Prostate gland (tissue), 2 donors: ENCODE results near the gene NUP210. TPM values are rescaled to one million over a fixed set of nuclear protein-coding genes. Genes with fewer than 3 reads are reported as not detected.

Experiments
- DNase-seq: peaks from one replicate; pipeline ENCODE4 v3.0.0-alpha.2; 2019; ENCODE audit warnings: low spot score
- H3K27ac ChIP-seq, 2 donors: fragments of 200-600 bp; sonication (generic); 2 replicates each; pipeline ENCODE4 v1.5.1; 2017 to 2019
- H3K27me3 ChIP-seq: fragments of 200-600 bp; sonication (generic); replicated peaks from 2 replicates; pipeline ENCODE4 v1.5.1; 2019; ENCODE audit not compliant: insufficient read depth
- H3K36me3 ChIP-seq, 2 donors: fragments of 200-600 bp; sonication (generic); 1 replicate in 1 of 2; 2 replicates in 1 of 2; pipeline versions ENCODE4 v1.5.1 to v1.8.1; 2017 to 2019
- H3K4me1 ChIP-seq: fragments of 200-600 bp; sonication (generic); replicated peaks from 2 replicates; pipeline ENCODE4 v1.5.1; 2019
- H3K4me3 ChIP-seq, 2 donors: fragments of 200-600 bp; sonication (generic); 2 replicates each; pipeline ENCODE4 v1.5.1; 2017 to 2019
- H3K9me3 ChIP-seq: fragments of 200-600 bp; sonication (generic); 2 replicates; pipeline ENCODE4 v1.5.1; 2017
- POLR2A ChIP-seq: fragments of 450-650 bp; IDR thresholded peaks from one replicate; pipeline ENCODE4 v1.6.1; 2016; ENCODE audit warnings: antibody characterized with exemption, mild to moderate bottlenecking
- POLR2AphosphoS5 ChIP-seq: sonication (generic); formaldehyde crosslinking; IDR thresholded peaks from one replicate; pipeline ENCODE4 v1.6.1; 2017; ENCODE audit warnings: antibody characterized with exemption
- WGBS: methylation state at CpG from one replicate; pipeline ENCODE4 v1.1.5; 2018; 5-methylcytosine and 5-hydroxymethylcytosine counted together
- intact Hi-C: fragments of 100-400 bp; cut with DNase I; formaldehyde crosslinking; loops from one replicate; pipeline ENCODE4 v1.14.2; 2022
- total RNA-seq, 2 donors: library from RNA; depleted of rRNA; stranded (reverse); fragments of >200 nt; gene quantifications; one replicate each; pipeline ENCODE4 v1.1.0, GENCODE V29; 2016
- TF ChIP-seq, protein P1 (sequence below), 4 experiments: fragments of 200-600 bp in 2 of 4; fragments of 450-650 bp in 2 of 4; sonication (generic) in 2 of 4; IDR thresholded peaks; 1 replicate in 3 of 4; 2 replicates in 1 of 4; pipeline ENCODE4 v1.5.1; 2016 to 2019; ENCODE audit warnings: antibody characterized with exemption in 4 of 4, mild to moderate bottlenecking in 2 of 4, moderate library complexity in 2 of 4

NUP210 gene
- total RNA-seq, 2 donors from 2014 or later = 10.6 to 31.2 TPM

DNA sequence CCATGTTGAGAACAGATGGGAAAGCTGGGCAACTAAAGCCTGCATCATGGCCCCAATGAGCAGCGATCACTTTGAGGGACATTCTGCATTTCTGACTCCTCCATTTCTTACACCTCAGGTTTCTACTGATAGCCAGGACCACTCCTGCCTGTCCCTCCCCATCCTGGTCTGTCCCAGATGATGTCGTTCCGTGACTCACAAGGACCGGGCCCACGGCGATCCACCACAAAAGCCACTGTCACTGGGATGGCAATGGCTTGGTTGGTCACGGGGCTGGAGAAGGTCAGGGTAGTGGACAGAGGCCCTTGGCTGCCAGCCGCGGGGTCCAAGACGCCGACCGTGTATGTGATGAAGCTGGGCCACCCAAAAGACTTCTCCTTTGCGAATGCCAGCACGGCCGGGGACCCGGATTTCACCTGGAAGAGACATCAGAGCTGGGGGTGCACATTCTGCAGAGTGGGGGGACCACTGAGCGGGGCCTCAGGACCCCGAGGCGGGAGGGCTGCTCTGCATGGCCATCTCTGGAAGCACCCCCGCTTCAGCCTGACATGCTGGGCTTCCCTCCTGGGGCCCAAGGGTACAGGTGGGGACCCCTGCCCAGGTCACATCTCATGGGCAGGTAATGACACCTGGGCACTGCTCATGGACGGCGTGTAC lies 100.4 kb downstream of the NUP210 start:
- DNase-seq = no peak
- Histone ChIP-seq H3K36me3 (no peaks in the 10 kb centered on the region), H3K4me1 (no peaks in the 10 kb centered on the region), H3K4me3 (no peak overlapping the region), H3K27ac (no peak overlapping the region), H3K27me3 (no peaks in the 10 kb centered on the region), H3K9me3 (no peaks in the 10 kb centered on the region)
- no peak for TF ChIP-seq POLR2AphosphoS5
- no peak for TF ChIP-seq POLR2A
- TF ChIP-seq, protein P1, sequence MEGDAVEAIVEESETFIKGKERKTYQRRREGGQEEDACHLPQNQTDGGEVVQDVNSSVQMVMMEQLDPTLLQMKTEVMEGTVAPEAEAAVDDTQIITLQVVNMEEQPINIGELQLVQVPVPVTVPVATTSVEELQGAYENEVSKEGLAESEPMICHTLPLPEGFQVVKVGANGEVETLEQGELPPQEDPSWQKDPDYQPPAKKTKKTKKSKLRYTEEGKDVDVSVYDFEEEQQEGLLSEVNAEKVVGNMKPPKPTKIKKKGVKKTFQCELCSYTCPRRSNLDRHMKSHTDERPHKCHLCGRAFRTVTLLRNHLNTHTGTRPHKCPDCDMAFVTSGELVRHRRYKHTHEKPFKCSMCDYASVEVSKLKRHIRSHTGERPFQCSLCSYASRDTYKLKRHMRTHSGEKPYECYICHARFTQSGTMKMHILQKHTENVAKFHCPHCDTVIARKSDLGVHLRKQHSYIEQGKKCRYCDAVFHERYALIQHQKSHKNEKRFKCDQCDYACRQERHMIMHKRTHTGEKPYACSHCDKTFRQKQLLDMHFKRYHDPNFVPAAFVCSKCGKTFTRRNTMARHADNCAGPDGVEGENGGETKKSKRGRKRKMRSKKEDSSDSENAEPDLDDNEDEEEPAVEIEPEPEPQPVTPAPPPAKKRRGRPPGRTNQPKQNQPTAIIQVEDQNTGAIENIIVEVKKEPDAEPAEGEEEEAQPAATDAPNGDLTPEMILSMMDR (IDR thresholded peaks at IDR 0.05) = no peak
- WGBS = 95% methylated on average over 22 of the region's 22 CpGs
- intact Hi-C loops = no loop called here

DNA sequence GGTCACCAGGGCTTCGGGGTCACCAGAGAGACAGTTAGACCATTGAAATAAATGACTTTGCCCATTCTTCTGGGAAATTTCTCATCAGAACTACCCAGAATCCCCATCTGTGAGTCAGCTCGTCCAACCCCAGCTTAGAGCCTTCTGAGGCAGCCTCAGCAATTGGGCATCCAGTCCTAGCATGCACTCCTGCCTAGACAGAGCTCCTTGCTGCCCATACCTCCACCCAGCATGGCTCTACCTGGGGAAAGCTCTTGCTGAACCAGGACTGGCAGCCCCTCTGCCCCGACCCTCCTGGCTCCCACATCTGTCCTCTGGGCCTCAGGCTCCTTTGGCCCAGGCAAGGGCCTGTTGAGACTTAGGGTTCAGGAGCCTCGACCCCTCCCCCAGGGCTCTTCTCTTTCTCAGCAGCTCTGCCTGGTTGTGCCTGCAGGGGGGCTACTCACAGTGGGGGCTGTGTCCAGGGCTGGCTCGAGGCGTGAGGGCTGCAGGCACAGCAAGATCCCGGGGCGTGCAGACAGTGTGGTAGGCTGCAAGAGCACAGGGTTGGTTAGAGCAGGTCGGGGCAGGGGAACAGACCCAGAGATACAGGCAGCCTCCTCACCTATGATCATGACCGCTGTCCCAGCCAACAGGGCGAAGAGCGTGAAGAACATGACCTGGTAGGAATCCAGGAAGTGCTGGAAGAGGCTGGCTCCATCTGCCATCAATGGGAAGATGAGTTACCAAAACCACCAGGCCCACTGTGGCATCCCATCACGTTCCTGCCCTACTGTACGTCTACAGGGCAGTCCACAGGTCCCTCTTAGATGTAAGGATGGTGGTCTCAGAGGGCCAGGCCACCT lies 101.3 kb downstream of the NUP210 start:
- DNase-seq = no peak
- intact Hi-C loops = no loop called here
- 94% methylated on average over 14 of the region's 14 CpGs for WGBS
- H3K36me3 ChIP-seq = no peaks in the 10 kb centered on the region
- H3K9me3 ChIP-seq = no peaks in the 10 kb centered on the region
- H3K4me3 ChIP-seq = no peak overlapping the region
- no peaks in the 10 kb centered on the region for H3K27me3 ChIP-seq
- no peak overlapping the region for H3K27ac ChIP-seq
- TF ChIP-seq POLR2A (no peak), POLR2AphosphoS5 (no peak)
- TF ChIP-seq, protein P1 (IDR thresholded peaks at IDR 0.05) = no peak
- no peaks in the 10 kb centered on the region for H3K4me1 ChIP-seq

DNA sequence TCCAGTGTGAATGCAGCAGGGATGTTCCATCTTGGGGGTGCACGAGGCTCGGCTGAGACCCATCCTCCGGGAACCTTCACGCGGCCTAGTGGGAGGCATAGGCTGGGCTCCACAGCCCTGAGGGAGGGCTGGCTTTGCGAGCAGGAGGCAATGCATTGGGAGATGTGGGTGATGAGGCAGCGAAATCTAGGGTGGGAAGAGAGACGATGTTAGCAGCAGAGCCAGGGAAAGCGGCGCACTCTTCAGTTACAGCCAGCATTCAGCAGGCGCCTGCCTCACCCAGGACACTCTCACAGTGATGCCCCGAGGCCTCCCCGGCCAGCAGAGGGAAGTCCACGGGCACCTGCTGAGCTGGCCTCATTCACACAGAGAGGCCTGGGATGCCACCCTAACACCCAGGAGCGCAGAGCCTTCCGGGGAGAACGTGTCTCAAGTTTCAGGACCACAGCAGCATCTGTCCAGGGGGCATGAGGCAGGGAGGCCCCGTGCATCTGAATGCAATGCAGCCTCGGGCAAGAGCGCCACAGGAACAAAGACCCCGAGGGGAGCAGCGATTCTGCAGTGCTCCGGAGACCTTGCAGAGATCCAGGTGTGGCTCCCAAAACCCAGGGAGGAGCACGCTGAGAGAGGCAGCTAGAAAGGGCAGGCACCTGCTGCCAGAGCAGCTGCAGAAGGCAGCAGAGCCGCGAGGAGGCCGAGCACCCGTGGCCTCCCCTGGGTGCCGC lies 102.4 kb downstream of the NUP210 start:
- Histone ChIP-seq H3K4me1 (no peaks in the 10 kb centered on the region), H3K27ac (no peak overlapping the region), H3K36me3 (no peaks in the 10 kb centered on the region), H3K9me3 (no peaks in the 10 kb centered on the region), H3K4me3 (no peak overlapping the region), H3K27me3 (no peaks in the 10 kb centered on the region)
- TF ChIP-seq POLR2A (no peak), POLR2AphosphoS5 (no peak)
- TF ChIP-seq, protein P1 (IDR thresholded peaks at IDR 0.05) = no peak
- DNase-seq = no peak
- intact Hi-C loops = no loop called here
- WGBS = 86% methylated on average over 29 of the region's 29 CpGs

DNA sequence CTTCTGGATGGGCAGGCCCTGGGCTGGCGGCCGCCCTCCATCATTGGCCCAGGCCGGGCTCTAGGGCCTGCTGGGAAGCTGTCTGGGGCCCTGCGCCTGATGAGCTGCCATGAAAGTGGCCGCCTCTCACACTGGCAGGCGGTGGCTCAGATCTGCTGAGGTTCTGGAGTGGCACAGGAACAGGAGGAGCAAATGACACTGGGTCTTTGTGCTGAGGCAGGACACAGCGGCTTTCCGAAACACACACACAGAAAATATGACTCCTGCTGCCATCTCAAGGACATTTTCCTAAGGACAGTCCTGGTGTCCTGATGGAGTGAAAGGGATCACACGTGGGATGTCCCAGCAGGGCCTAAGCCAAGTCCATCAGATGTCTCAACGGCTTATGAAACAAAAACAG lies 103.5 kb downstream of the NUP210 start:
- intact Hi-C loops = no loop called here
- no peaks in the 10 kb centered on the region for H3K36me3 ChIP-seq
- DNase-seq = no peak
- H3K4me1 ChIP-seq = no peaks in the 10 kb centered on the region
- no peaks in the 10 kb centered on the region for H3K9me3 ChIP-seq
- H3K27me3 ChIP-seq = no peaks in the 10 kb centered on the region
- no peak overlapping the region for H3K4me3 ChIP-seq
- WGBS = 92% methylated on average over 9 of the region's 10 CpGs
- no peak for TF ChIP-seq POLR2A
- TF ChIP-seq POLR2AphosphoS5 = no peak
- TF ChIP-seq, protein P1 (IDR thresholded peaks at IDR 0.05) = no peak
- H3K27ac ChIP-seq = no peak overlapping the region
